Fibroblast of mammary gland (primary cell): Measurements from ENCODE around the gene PTK6.
A peak's percentile ranks its signal among the peaks of the same experiment; 100 is the strongest.

Experiments
- DNase-seq: peaks from one replicate; pipeline ENCODE4 v3.0.0-alpha.2; 2010; ENCODE audit warnings: low read depth
- H3K4me3 ChIP-seq: 2 replicates; pipeline ENCODE4 v1.5.1; 2011; ENCODE audit warnings: low read depth, mild to moderate bottlenecking, low read length, moderate library complexity; ENCODE audit not compliant: control insufficient read depth
- TF ChIP-seq, protein P1 (sequence below): conservative IDR thresholded peaks from 2 replicates; pipeline ENCODE4 v1.5.1; 2011; ENCODE audit warnings: low read depth, low read length, inconsistent platforms; ENCODE audit not compliant: control insufficient read depth, insufficient read depth

The PTK6 gene

DNA sequence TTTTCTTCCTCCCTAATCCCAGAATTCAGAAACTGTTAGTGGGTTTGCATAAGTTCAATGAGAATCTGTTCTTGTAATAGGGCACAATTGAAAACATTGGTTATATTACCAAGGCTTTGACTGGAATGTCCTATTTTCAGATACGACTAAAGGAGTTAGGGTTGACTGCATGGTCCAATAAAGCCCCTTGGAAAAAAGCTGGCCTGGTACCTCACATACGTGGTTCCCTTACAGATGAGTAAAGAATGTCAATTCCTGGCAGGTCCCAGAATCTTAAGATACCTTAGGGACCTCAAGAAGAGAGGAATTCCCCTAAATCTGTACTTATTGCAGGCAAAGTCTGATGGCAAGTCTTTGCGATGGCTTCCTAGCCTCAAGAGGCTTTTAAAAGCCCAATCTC, 12.0 kb downstream of the PTK6 start:
- DNase-seq: no peak
- TF ChIP-seq, protein P1, sequence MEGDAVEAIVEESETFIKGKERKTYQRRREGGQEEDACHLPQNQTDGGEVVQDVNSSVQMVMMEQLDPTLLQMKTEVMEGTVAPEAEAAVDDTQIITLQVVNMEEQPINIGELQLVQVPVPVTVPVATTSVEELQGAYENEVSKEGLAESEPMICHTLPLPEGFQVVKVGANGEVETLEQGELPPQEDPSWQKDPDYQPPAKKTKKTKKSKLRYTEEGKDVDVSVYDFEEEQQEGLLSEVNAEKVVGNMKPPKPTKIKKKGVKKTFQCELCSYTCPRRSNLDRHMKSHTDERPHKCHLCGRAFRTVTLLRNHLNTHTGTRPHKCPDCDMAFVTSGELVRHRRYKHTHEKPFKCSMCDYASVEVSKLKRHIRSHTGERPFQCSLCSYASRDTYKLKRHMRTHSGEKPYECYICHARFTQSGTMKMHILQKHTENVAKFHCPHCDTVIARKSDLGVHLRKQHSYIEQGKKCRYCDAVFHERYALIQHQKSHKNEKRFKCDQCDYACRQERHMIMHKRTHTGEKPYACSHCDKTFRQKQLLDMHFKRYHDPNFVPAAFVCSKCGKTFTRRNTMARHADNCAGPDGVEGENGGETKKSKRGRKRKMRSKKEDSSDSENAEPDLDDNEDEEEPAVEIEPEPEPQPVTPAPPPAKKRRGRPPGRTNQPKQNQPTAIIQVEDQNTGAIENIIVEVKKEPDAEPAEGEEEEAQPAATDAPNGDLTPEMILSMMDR: no peak
- H3K4me3 ChIP-seq: no peak overlapping the region

DNA sequence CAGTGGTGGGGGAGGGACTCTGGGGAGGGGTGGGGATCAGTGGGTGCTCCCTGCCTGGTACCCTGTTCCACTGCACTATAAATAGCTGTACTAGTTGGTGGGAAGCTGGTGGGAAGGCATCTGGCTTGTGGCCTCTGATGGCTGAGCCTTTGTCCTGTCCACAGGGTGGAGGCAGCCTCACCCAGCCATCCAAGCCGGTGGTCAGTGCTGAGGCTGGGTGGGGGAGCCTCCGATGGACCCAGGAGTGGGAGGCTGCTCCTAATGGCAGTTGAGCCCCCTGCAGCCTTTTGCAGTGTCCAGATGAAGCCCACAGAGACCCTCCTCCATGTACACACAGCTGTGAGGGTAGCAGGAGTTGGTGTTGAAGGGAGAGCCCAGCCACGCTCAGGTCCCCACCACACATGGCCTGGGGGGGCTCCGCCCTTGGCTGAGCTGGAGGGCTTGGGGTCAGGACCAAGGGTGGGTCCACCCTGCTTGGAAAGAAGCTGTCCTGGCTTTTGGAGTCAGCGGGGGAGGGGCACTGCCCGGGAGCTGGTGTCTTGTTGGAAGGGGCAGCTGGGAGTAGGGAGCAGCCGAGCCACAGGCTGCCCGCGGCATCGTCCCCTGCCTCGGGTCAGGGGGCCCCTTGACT, 14.1 kb downstream of the PTK6 start:
- no peak overlapping the region for H3K4me3 ChIP-seq
- no peak for DNase-seq
- TF ChIP-seq, protein P1: no peak

DNA sequence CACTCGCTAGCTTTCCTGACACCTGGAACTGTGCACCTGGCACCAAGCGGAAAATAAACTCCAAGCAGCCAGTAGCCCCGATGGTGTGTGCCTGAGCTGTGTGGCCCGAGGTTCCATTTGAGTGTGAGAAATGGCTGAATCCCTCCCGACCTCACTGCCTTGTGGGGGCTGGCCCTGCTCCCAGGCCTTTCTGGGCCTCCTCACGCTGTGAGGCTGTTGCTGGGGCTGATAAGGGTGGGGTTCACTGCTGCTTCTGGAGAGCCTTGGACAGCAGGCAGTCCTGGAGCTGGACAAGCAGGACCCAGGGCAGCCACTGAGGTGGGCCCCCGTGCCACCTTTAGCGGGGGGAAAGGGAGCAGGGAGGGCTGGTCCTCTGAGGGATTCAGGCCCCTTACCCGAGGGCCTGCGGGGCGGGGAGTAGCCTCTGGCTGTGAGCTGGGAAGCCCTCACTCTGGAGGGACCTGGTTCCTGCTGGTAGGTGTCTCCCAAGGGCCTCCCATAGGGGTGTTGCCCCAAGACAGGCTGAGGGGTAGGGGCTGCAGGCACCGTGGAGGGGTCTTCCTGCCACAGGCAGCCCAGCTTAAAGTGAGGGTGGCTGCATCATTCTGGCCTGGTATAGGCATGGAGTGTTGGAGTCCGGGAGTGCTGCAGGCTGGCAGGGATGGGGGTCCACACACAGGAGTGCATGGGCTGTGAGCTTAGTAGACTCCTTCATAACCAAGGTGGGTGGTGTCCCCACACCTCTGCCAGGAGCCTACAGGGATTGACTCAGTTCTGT, 14.9 kb downstream of the PTK6 start:
- TF ChIP-seq, protein P1: no peak
- H3K4me3 ChIP-seq: peak overlapping the region; percentile 31
- no peak for DNase-seq

DNA sequence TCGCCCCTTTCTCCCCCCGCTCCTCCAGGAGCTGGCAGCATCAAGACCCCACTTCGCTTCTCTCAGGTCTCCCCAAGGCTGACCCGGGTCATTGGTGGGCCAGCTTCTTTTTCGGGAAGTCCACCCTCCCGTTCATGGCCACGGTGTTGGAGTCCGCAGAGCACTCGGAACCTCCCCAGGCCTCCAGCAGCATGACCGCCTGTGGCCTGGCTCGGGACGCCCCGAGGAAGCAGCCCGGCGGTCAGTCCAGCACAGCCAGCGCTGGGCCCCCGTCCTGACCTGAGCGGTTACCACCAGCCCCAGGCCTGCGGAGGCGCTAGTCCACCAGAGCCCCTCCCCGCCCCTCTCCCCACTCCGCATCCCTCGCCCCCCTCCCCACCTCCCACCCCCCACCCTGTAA, 15.6 kb downstream of the PTK6 start:
- H3K4me3 ChIP-seq: peak overlapping the region; percentile 72
- no peak for DNase-seq
- TF ChIP-seq, protein P1: no peak

DNA sequence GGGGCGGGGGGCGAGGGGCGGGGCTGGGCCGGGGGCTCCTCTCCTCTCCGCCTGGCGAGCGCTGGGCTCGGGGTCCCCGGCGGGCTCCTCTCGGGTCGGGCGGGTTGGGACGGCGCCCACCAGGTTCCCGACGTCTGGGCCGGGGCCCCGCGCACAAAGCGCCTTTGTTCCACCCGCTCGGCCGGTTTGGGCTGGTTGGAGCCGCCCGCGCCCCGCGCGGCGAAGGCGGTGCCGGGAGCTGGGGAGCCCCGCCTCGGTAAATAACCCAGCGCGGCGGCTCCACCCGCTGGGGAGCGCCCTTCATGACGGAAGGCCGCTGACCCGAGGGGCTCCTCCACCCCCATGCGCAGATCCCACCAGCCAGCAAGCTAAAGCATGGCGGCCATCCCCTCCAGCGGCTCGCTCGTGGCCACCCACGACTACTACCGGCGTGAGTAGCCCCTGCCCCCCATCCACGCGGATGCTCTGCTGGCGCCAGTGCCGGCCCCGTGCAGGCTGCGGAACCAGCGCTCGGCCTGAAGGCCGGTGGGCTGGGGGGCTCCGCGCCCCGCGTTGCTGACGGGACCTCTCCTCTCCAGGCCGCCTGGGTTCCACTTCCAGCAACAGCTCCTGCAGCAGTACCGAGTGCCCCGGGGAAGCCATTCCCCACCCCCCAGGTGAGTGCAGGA, 16.1 kb downstream of the PTK6 start:
- TF ChIP-seq, protein P1: no peak
- peak; percentile 60 for DNase-seq

DNA sequence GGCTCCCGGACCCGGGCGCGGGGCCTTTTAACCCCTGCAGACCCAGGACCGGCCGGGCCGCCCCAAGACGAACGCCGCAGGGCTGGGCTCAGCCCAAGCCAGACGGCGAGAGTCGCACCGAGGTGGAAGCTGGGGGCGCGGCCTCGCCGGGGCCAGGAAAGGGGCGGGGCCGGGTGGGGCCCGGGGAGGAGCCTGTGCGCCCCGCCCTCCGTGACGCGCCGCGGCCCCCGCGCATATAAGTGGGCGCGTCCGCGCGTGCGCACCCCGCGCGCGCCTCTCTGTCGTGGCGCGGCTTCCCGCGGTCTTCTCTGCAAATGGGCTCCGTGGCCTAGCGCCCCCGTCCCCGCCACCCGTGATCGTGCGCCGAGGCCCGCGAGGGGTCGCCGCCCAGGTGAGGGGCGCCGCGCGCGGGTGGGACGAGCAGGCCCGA, 16.7 kb downstream of the PTK6 start, which contains the start of gene PPDPF:
Gene PPDPF, plus strand, starts transcription at position 262 of the 430 bp plus-strand sequence. CDS start 544 bp downstream, outside the sequence.
- peak within 1 kb of the TSS; percentile 72 for H3K4me3 ChIP-seq
- DNase-seq: peak; percentile 66
- TF ChIP-seq, protein P1: no peak

More for the DNA sequence above, 16.1 kb downstream of the PTK6 start:
- H3K4me3 ChIP-seq: peak overlapping the region; percentile 72
